ENCODE measurements around the gene MAGEA9.
"Not testable (repeated sequence)": the region's sequence is repeated elsewhere in the genome, so short reads cannot be mapped to it uniquely, and the experiment has no call there.

MAGEA9 gene

DNA sequence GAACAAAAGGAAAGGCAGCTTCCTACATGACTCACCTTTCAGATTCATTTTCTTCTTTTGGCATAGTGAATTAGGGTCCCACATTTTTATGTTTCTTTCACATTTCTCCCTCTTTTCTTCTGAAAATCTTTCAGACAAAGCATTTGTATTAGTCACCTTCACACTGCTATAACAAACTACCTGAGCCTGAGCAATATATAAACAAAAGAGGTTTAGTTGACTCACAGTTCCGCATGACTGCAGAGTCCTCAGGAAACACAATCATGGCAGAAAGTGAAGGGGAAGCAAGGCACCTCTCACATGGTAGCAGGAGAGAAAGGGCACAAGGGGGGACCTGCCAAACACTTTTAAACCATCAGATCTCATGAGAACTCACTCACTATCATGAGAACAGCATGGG, 36.9 kb downstream of the MAGEA9 start:
- DNase-seq, result no peak

DNA sequence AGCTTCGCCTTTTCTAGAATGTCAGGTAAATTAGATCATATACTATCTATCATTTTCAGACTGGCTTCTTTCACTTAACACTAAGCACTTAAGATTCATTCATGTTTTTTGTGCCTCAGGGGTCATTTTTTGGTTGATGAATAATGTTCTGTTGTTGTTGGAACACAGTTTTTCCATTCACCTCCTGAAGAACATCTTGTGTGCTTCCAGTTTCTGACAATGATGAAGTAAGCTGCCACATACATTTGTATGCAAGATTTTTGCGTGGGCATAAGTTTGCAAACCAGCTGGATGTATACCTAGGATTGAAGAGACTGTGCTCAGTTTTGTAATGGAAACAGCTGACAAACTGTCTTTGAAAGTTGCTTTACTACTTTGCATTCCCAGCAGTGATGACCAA, 37.6 kb downstream of the MAGEA9 start:
- no peak for DNase-seq

- peak; percentile 47 for DNase-seq
These were observed 43.7 kb downstream of the MAGEA9 start for GRCh38 chrX:149825424-149825823.

GRCh38 chrX:149827254-149827653, 45.5 kb downstream of the MAGEA9 start:
- DNase-seq, result no peak

DNA sequence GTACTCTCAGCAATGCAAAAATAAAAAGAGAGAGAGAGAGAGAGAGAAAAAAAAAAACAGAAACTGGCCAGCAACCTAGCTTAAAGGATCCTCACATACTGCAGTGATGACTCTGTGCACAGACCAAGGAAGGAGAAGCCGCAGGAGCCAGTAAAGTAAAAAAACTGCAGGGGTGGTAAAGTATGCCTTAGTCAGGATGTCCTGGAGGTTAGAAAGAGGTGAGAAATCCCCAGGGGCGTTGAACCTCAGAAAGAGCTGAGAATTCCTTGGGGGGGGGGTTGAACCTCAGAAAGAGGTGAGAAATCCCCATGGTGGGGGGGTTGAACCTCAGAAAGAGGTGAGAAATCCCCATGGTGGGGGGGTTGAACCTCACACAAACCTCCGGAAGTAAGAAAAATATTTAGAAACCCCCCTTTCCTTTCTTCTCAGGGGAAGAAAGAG, 48.0 kb downstream of the MAGEA9 start:
- DNase-seq, result peak; percentile 65

DNA sequence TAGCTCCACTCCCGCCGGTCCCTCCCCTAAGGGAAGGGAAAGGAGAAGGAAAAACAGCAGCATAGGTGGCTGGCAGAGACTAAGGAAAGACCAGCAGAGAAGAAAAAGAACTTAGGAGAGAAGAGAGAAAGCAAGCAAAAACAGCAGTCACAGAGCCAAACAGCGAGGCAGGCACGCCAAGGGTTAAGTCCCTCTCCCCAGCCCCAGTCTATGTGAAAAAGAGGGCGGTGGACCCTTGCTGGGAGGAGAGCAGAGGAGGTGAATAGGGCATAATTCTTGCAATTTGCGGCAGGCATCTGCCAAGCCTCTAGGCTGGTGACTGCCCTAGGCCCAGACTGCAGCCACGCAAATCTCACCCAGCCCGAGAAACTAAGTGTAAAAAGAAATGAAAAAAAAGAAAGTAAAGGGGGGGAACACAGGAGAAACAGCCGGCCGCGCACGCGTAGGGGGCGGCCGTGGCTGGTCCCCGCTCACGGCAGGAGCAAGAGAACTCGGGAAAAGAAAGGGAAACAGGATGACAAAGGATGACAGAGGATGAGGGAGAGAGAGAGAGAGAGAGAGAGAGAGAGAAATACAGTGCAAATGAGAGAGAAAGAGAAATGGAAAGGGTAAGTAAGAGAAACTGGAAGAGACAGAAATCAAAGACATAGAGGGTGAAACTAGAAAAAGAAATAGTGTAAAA, 48.6 kb downstream of the MAGEA9 start:
- DNase-seq, result peak; percentile 40

DNA sequence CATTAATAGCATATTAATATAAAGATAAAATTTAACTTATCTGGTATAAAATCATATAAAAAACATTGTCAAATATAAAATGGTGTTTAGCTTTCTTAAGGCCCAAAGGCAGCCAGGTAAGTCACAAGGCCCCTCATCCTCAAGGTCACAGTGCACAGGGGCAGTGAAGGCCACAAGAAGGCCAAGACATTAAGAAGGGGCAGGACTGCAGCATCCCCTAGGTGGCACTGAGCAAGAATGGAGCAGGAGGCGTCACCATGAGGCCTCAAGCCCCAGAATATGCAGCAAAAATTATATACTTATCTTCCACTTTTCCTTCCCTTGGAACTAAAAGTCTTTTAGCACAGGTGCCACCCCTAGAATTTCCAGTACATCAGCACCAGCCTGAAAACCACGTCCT, 49.7 kb downstream of the MAGEA9 start:
- DNase-seq, result no peak

DNA sequence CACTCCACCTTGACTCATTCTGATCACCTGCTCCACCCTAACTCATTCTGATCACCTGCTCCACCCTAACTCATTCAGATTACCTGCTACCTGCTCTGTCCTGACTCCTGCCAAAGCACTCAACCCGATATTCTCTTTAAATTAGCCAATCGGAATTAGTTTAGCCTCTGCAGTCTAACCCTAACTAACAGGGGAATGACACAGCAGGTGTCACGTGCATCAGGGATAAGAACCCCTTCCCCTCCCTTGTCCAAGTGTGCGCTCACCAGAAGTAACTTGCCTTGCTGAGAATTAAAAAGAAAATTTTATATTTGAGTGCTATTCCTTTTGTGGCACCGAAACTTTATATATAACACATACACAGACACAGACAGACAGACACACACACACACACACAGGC, 55.0 kb downstream of the MAGEA9 start:
- DNase-seq, result not testable (repeated sequence)

DNA sequence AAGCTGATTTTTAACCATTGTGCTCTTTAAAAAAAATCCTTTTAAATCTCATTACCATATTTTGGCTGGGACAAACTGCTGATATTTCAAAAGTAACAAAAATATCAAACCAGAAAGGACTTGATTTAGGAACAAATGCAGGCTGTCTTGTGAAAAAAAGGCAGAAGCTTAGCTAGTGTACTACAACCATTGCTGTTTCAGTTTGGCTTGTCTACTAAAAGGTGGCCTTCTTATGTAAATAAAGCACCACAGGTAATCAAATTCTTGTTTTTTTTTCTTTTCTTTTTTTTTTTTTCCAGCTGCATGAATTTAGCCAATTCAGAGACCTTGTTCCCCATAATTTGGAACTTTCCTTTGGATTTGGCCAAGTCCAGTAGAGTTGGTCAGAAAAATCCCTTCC, 55.4 kb downstream of the MAGEA9 start:
- DNase-seq, result no peak

All from CD4-positive, alpha-beta T cell treated with Interleukin-12 subunit alpha and Interleukin-12 subunit beta, for 1 hour (primary cell).